GM13976 (cell line): ENCODE measurements around the gene PACC1.

Source experiments
- DNase-seq: peaks from one replicate; pipeline ENCODE4 v3.0.0; 2012; ENCODE audit warnings: low spot score
- CTCF ChIP-seq: IDR thresholded peaks from 2 replicates; pipeline ENCODE4 v1.5.1; 2012; ENCODE audit warnings: borderline replicate concordance, mild to moderate bottlenecking; ENCODE audit not compliant: insufficient read depth; ENCODE audit errors: extremely low read depth, missing control alignments, control extremely low read depth
- in situ Hi-C: fragments of 300-500 bp; cut with MboI; formaldehyde crosslinking; loops from one replicate; pipeline ENCODE4 v1.12.0; 2022; ENCODE audit warnings: low sequenced_read_pairs, mixed read lengths, inconsistent platforms; ENCODE audit not compliant: unreplicated experiment

Gene PACC1

GRCh38 chr1:212431644-212432043 lies 17.0 kb upstream of the PACC1 start:
- TF ChIP-seq CTCF = no peak
- in situ Hi-C loops = no loop called here
- DNase-seq = no peak

- no peak for TF ChIP-seq CTCF
- DNase-seq = no peak
- in situ Hi-C loops = no loop called here
These were observed 16.3 kb upstream of the PACC1 start for GRCh38 chr1:212430955-212431394.

- no peak for TF ChIP-seq CTCF
- no peak for DNase-seq
- in situ Hi-C loops = no loop called here
These were observed 15.7 kb upstream of the PACC1 start for GRCh38 chr1:212430416-212430815.

DNA sequence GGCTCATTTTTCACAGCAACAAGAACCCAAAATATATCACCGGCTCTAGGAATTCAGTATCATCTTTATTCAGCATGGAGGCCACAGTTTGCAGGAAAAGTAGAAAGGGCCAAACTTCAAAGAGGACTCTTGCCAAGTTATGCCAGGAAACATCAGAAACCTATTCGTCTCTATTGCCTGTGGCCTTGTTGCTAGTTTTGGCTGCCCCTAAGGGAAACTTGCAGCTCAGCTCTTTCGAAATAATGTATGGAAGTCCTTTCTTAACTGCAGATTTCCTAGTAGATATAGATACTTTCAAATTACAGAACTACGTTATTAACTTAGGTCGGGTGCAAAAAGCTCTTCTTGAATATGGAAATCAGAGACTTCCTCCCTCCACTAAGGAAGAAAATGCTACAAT lies 13.8 kb upstream of the PACC1 start:
- no peak for TF ChIP-seq CTCF
- in situ Hi-C loops = no loop called here
- DNase-seq = no peak

DNA sequence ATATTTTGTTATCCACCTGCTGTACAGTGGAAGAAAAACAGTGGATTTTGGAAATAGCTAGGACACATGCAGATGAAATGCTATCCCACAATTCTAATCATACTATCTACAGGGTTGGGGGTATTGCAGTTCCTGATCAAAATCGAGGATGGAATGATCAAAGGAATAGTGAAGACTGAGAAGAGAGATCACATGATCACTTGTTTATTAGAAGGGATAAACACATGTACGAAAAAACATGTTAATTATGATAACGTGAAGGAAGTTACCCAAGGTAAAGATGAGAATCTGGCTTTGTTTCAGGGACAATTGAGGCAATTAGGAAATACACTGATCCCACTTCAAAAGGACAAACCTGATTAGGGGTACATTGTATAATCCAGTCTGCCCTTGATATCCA lies 9.2 kb upstream of the PACC1 start:
- no peak for TF ChIP-seq CTCF
- in situ Hi-C loops = no loop called here
- no peak for DNase-seq

GRCh38 chr1:212421165-212421564 lies 6.5 kb upstream of the PACC1 start:
- TF ChIP-seq CTCF = no peak
- in situ Hi-C loops = no loop called here
- DNase-seq = no peak

GRCh38 chr1:212415107-212415841 lies 588 bp upstream of the PACC1 start:
- DNase-seq = peak; percentile 44
- in situ Hi-C loops = no loop called here
- TF ChIP-seq CTCF = no peak
